Dendritic cell treated with granulocyte-macrophage colony-stimulating factor and Interleukin-4, amounts not matched to agents 40 ng/mL and 50 ng/mL, for 4 days (primary cell): ENCODE data around the gene PCED1A.
A peak's percentile ranks its signal among the peaks of the same experiment; 100 is the strongest.
"Not testable (repeated sequence)": the region's sequence is repeated elsewhere in the genome, so short reads cannot be mapped to it uniquely, and the experiment has no call there.

Experiments used
- H3K27ac Mint-ChIP-seq: one replicate; pipeline ENCODE4 v1.8.0; 2022; ENCODE audit warnings: mild to moderate bottlenecking, mixed read lengths
- H3K27me3 Mint-ChIP-seq: one replicate; pipeline ENCODE4 v1.8.0; 2022; ENCODE audit warnings: mild to moderate bottlenecking, mixed read lengths
- H3K36me3 Mint-ChIP-seq: one replicate; pipeline ENCODE4 v1.8.0; 2022; ENCODE audit warnings: low read depth, mixed read lengths
- H3K4me1 Mint-ChIP-seq: one replicate; pipeline ENCODE4 v1.8.0; 2022; ENCODE audit warnings: low read depth, mixed read lengths
- H3K4me3 Mint-ChIP-seq: one replicate; pipeline ENCODE4 v1.8.0; 2022; ENCODE audit warnings: mild to moderate bottlenecking, moderate library complexity, mixed read lengths
- H3K9me3 Mint-ChIP-seq: one replicate; pipeline ENCODE4 v1.8.0; 2022; ENCODE audit warnings: mixed read lengths
- intact Hi-C: fragments of 100-400 bp; cut with micrococcal nuclease; formaldehyde crosslinking; loops from one replicate; pipeline ENCODE4 v1.15.0; 2022

Gene PCED1A

DNA sequence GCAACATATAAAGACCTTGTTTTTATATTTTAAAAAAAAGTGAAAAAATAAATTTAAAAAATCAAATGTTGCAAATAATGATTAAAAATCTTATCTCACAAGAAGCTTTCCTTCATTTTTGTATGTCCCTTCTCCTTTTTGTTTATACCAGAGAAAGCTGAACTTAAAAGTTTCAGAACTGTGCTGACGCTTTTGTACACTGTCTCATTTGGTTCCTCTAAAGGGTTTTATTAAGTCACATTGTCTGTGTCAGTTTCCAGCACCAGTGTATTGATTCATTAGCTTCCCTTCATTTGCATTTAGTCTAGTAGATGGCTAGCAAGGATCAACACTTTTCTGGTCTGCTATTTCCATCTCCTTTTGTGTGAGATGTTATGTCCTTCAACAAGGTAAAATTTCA is 6.7 kb downstream of the PCED1A start:
- Mint-ChIP-seq H3K36me3 (peaks cover 44% of the 10 kb centered on the region), H3K9me3 (no peaks in the 10 kb centered on the region), H3K4me1 (peaks cover 51% of the 10 kb centered on the region), H3K27me3 (peaks cover 11% of the 10 kb centered on the region), H3K4me3 (no peak overlapping the region), H3K27ac (peak overlapping the region; percentile 77)
- intact Hi-C loops: loop anchor here (5.0 kb wide), 1 partner anchor 56 kb away; no protein-coding TSS in a partner anchor

DNA sequence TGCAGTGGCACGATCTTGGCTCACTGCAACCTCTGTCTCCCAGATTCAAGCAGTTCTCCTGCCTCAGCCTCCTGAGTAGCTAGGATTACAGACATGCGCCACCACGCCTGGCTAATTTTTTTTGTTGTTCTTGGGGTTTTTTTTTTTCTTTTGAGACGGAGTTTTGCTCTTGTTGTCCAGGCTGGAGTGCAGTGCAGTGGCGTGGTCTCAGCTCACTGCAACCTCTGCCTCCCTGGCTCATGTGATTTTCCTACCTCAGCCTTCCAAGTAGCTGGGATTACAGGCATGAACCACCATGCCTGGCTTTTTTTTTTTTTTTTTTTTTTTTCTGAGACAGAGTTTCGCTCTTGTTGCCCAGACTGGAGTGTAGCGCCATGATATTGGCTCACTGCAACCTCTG is 9.2 kb downstream of the PCED1A start:
- H3K4me3 Mint-ChIP-seq, H3K9me3 Mint-ChIP-seq: not testable (repeated sequence)
- peaks cover 31% of the 10 kb centered on the region for H3K27me3 Mint-ChIP-seq
- H3K36me3 Mint-ChIP-seq: peaks cover 18% of the 10 kb centered on the region
- peaks cover 36% of the 10 kb centered on the region for H3K4me1 Mint-ChIP-seq
- intact Hi-C loops: loop anchor here (5.0 kb wide), 1 partner anchor 54 kb away; no protein-coding TSS in a partner anchor
- peak overlapping the region; percentile 83 for H3K27ac Mint-ChIP-seq

DNA sequence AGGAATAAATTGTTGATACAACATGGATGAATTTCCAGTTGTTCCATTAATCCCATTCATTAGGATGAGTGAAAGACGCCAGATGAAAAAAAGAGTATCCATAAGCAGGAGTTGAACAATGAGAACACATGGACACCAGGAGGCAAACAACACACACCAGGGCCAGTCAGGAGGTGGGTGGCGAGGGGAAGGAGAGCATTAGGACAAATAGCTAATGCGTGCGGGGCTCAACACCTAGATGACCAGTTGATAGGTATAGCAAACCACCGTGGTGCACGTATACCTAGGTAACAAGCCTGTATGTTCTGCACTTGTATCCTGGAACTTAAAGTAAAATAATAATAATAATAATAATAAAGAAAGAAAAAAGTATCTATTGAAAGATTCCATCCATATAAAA is 11.1 kb downstream of the PCED1A start:
- no peaks in the 10 kb centered on the region for H3K9me3 Mint-ChIP-seq
- no peak overlapping the region for H3K27ac Mint-ChIP-seq
- intact Hi-C loops: no loop called here
- no peak overlapping the region for H3K4me3 Mint-ChIP-seq
- H3K4me1 Mint-ChIP-seq: peaks cover 18% of the 10 kb centered on the region
- H3K36me3 Mint-ChIP-seq: peaks cover 1% of the 10 kb centered on the region
- H3K27me3 Mint-ChIP-seq: peaks cover 37% of the 10 kb centered on the region

DNA sequence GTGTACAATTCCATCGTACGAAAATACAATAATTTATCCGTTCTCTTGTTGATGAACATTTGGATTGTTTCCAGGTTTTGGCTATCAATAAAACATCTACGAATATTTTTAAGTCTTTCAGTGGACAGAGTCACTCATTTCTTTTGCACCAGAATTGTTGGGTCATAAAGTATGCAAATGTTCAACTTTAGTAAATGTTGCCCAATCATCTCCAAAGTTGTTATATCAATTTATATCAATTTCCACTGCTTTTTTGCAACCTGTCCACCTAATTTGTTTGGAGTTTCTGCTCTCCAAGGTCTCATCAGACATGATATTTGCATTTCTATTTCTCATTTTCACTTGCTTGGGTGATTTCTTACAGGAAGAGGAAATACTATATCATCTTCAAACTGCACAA is 13.8 kb downstream of the PCED1A start:
- Mint-ChIP-seq H3K9me3 (no peaks in the 10 kb centered on the region), H3K36me3 (no peaks in the 10 kb centered on the region), H3K4me3 (no peak overlapping the region), H3K27me3 (peaks cover 44% of the 10 kb centered on the region), H3K27ac (no peak overlapping the region), H3K4me1 (peaks cover 9% of the 10 kb centered on the region)
- intact Hi-C loops: no loop called here

DNA sequence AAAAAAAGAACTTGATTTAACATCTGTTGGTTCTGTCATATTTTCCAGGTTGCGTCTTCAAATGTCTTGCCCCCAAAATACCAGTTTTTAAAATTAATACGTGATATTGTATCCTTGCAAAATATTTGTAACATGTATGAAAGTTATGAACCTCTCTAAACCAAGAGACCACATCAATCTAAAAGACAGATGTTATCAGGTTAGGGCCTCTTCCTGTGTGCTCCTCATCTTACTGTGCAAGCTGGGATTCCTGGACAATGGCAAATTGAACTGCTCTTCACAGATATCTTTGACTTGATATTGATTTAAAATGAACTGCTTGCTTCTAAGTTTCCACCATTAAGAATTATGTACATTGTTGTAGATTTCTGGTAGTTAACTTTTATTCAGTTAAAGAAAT is 14.7 kb downstream of the PCED1A start:
- Mint-ChIP-seq H3K9me3 (no peaks in the 10 kb centered on the region), H3K36me3 (no peaks in the 10 kb centered on the region), H3K4me1 (peaks cover 13% of the 10 kb centered on the region), H3K4me3 (no peak overlapping the region), H3K27ac (no peak overlapping the region), H3K27me3 (peaks cover 53% of the 10 kb centered on the region)
- intact Hi-C loops: no loop called here

DNA sequence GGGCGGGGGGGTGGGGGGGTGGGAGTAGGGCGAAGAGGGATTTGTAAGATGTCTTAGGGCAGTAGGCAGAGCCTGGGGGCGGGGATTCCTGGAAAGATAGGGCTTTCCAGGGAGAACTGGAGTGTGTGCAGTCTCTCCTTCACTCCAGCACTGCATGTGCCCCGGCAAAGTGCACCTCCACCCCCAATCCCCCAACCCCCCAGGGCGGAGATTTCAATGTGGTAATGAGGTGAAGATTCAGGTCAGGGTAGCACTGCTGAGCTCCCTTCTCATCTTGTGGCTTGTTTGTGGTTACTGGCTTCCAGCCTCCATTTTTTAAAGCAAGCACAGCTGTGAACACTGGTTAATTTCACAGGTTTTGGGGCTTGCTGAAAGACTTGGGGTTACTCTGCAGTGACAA is 18.4 kb downstream of the PCED1A start:
- Mint-ChIP-seq H3K36me3 (no peaks in the 10 kb centered on the region), H3K4me3 (no peak overlapping the region), H3K27ac (no peak overlapping the region), H3K9me3 (no peaks in the 10 kb centered on the region), H3K27me3 (peaks cover 58% of the 10 kb centered on the region), H3K4me1 (peaks cover 13% of the 10 kb centered on the region)
- intact Hi-C loops: no loop called here

DNA sequence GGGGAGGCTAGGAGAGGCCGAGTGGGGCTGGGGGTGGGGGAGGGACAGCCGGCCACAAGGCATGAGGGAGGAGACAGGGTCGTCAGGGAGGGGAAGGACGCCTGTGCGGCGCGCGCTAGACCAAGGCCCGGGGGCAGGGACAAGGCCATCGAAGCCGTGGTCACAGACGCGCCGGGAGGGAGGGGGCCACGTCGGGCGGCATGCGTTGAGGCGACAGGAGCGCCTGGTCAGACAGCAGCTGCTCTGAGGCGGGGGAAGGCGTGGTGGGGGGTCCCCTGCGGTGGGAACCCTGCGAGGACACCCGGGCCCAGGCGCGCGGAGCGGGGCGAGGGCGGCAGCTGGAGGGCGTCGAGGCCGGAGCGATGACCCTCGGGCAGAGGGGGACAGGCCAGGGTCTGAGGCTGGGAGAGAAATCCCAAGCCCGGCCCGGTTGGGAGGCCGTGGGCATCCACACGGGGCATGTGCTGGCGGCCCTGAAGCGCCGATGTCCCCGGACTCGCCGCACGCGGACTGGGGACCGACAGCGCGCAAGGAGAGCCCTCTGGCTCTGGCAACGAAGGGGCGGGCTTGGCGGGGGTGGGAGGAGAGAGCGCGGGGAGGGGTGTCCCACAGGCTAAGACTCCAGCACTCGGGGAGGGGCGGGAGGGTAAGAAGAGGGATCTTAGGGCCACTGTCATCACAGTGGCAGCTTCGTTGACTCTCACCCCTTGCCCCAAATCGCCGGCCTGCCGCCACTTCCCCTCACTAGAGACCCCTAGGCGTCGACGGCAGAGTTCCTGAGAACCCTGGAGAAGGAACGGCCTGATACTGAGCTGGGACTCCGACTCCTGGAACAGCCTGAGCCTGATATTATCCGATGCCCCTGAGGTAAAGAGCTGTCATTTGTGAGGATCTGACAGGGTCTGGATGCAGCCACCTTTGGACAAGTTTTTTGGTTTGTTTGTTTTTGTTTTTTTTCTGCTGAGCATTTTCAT is 19.3 kb downstream of the PCED1A start:
- H3K4me1 Mint-ChIP-seq: peaks cover 9% of the 10 kb centered on the region
- no peaks in the 10 kb centered on the region for H3K36me3 Mint-ChIP-seq
- no peak overlapping the region for H3K27ac Mint-ChIP-seq
- H3K9me3 Mint-ChIP-seq: no peaks in the 10 kb centered on the region
- intact Hi-C loops: no loop called here
- H3K27me3 Mint-ChIP-seq: peaks cover 53% of the 10 kb centered on the region
- no peak overlapping the region for H3K4me3 Mint-ChIP-seq

DNA sequence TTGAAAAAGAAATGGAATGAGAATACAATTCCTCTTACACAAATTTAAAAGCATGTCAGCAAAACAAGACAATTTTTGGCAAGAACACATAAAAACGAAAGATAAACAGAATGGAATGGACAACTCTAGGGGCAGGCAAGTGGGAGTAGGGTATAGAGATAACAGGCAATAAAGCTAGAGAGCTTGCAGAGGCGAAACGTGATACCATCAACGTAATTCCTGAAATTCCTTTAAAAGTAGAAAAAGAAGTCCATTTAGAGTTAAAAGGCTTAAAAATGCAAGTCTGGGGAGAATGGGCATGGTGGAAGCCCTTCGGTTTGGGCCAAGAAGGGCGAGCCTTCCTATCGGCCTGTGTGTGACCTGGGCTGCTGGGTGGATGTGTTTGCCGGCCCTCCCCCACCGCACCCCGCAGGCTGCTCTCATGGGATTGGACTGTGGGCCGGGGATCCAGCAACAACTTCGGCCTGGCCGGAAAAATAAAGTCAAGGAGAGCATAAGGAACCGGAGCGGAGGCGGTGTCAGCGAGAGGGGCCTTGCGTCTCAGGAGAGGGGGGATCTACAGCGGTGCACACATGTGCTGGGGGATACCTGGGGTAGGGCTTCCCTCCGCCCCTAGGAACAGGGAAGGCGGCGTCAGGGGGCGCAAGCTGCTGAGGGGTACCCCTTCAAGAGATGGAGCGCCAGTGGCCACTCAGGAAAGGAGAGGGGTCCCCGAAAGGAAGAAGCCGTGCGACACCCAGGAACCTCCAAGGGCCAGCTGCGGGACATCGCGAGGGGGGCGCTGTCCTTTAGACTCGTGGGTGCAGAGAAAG is 20.2 kb downstream of the PCED1A start:
- no peak overlapping the region for H3K4me3 Mint-ChIP-seq

DNA sequence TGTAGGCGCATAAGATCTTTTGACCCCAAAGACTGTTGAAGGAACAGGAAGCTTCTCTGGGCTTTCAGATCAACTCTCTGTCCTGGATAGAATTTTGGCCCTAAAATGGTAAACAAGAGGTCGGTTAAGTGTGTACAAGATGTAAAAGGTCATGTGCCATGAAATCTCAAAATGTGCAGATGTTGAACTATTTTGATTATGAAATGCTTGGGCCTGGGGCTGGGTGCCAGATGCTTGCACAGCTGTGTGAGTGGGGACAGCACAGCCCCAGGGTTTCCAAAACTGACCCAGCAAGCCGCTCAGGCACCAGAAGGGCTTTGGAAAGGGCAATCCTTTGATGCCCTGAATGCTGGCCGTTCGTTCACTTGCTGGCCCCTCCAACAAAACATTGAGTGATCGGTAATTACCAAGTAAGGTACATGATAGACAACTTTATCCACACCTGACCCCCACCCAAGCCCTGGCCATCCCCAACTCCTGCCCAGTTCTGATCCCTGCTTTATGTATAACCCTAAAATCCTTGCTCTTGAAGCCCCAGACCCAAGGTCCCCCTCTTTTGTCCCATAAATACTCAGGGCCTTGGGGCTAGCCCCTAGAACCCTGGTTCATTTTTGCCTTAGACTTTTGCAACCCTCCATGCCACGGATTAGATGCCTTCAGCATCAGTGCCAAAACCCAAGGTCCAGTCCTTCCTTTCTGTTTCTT is 22.4 kb downstream of the PCED1A start:
- intact Hi-C loops: no loop called here
- H3K27ac Mint-ChIP-seq: no peak overlapping the region

More for the DNA sequence above, 20.2 kb downstream of the PCED1A start:
- H3K9me3 Mint-ChIP-seq: no peaks in the 10 kb centered on the region
- peaks cover 9% of the 10 kb centered on the region for H3K4me1 Mint-ChIP-seq
- H3K27ac Mint-ChIP-seq: no peak overlapping the region
- intact Hi-C loops: no loop called here
- no peaks in the 10 kb centered on the region for H3K36me3 Mint-ChIP-seq
- peaks cover 47% of the 10 kb centered on the region for H3K27me3 Mint-ChIP-seq

DNA sequence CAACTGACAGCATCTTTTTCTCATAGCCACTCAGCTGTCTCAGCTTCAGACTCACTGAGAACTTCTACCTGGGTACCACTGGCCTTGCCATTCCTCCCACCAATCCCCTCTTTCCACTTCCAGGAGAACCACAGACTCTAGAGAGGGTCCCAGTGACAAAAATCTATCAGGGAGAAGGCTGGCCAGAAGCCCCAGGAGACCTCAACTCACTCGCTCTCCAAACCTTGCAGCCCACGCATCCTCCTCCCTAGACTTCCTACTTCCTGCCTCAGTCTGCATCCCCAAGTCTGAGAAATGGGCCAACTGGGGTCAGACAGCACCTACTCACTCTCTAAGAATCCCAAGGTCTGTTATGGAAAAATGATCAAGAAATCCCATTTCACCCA is 23.1 kb downstream of the PCED1A start:
- Mint-ChIP-seq H3K4me3 (no peak overlapping the region), H3K36me3 (no peaks in the 10 kb centered on the region), H3K9me3 (peaks cover 3% of the 10 kb centered on the region), H3K27ac (no peak overlapping the region), H3K4me1 (peaks cover 18% of the 10 kb centered on the region), H3K27me3 (peaks cover 58% of the 10 kb centered on the region)
- intact Hi-C loops: no loop called here

More for the DNA sequence above, 22.4 kb downstream of the PCED1A start:
- Mint-ChIP-seq H3K9me3 (no peaks in the 10 kb centered on the region), H3K4me3 (no peak overlapping the region), H3K36me3 (no peaks in the 10 kb centered on the region), H3K4me1 (peaks cover 18% of the 10 kb centered on the region), H3K27me3 (peaks cover 57% of the 10 kb centered on the region)

DNA sequence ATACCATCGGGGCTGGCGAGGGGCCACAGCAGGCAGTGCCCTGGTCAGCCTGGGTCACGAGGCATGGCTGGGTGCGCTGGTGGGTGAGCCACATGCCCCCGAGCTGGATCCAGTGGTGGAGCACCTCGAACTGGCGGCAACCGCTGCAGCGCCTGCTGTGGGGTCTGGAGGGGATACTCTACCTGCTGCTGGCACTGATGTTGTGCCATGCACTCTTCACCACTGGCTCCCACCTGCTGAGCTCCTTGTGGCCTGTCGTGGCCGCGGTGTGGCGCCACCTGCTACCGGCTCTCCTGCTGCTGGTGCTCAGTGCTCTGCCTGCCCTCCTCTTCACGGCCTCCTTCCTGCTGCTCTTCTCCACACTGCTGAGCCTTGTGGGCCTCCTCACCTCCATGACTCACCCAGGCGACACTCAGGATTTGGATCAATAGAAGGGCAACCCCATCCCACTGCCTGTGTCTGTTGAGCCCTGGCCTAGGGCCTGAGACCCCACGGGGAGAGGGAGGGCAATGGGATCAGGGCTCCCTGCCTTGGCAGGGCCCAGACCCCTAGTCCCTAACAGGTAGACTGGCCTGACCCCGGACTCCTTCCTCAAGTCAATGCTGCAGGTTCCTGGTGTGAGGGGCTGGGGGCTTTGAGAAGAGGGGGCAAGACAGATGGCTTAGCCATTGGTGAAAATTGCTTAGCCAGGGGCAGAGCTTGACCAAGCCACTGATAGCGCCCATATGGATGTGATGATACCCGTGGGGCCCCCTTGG is 23.7 kb downstream of the PCED1A start:
- H3K4me3 Mint-ChIP-seq: no peak overlapping the region
- H3K27me3 Mint-ChIP-seq: peaks cover 52% of the 10 kb centered on the region

DNA sequence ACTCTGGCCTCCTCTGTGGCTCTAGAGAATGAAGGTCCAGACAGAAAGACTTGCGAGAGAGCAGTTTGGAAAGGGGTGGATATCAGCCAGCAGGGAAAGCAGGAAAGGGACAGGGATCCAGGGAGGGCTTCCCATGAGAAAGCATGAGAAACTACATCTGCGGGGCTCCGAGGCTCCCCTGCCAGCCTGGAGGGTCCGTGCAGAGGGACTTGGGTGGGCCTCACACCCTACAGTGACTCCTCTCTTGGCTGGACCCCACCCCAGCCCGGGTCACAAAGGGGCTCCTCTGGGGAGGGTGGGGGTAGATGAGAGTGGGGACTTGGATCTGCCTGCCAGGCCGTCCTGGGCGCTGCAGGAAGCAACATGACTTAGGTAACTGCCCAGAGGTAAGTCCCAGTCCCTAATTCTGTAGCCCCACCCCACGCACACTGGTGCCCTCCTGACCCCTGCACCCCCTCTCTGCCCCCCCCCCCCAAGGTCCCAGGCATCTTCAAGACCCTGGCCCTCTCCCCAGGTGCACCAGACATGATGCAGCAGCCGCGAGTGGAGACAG is 24.3 kb downstream of the PCED1A start, which contains the start of gene TMEM239:
Gene TMEM239 (plus strand): TSS at position 335 of the 553 bp plus-strand sequence. CDS start 191 bp downstream, at position 526.
- Mint-ChIP-seq H3K4me3 (no peak within 1 kb of the TSS), H3K4me1 (peaks cover 10% of the 10 kb centered on the region), H3K36me3 (no peaks in the 10 kb centered on the region), H3K27me3 (peaks cover 50% of the 10 kb centered on the region), H3K9me3 (peaks cover 8% of the 10 kb centered on the region), H3K27ac (peak within 1 kb of the TSS; percentile 43)
- intact Hi-C loops: no loop called here

More for the DNA sequence above, 23.7 kb downstream of the PCED1A start:
- Mint-ChIP-seq H3K9me3 (peaks cover 8% of the 10 kb centered on the region), H3K27ac (no peak overlapping the region), H3K36me3 (no peaks in the 10 kb centered on the region), H3K4me1 (peaks cover 15% of the 10 kb centered on the region)
- intact Hi-C loops: no loop called here
